IMR-90 (cell line): ENCODE measurements around the gene PPM1F.

Source experiments
- CEBPB ChIP-seq: IDR thresholded peaks from 2 replicates; pipeline ENCODE4 v1.6.1; 2012; ENCODE audit warnings: low read depth, low read length, improper control_type of control experiment
- CHD1 ChIP-seq: IDR thresholded peaks from 2 replicates; pipeline ENCODE4 v1.6.1; 2012; ENCODE audit warnings: low read depth, low read length, improper control_type of control experiment
- FOS ChIP-seq: fragments of 150-350 bp; IDR thresholded peaks from 2 replicates; pipeline ENCODE4 v1.6.1; 2016; ENCODE audit warnings: low read depth, low read length
- MAZ ChIP-seq: IDR thresholded peaks from 2 replicates; pipeline ENCODE4 v1.6.1; 2012; ENCODE audit warnings: low read depth, mild to moderate bottlenecking, low read length, improper control_type of control experiment, moderate library complexity, borderline replicate concordance
- RCOR1 ChIP-seq: IDR thresholded peaks from 2 replicates; pipeline ENCODE4 v1.6.1; 2012; ENCODE audit warnings: mild to moderate bottlenecking, low read length, improper control_type of control experiment; ENCODE audit not compliant: insufficient replicate concordance
- TF ChIP-seq, protein P1 (sequence below): conservative IDR thresholded peaks from 2 replicates; pipeline ENCODE4 v1.5.1; 2012; ENCODE audit warnings: mild to moderate bottlenecking, low read depth, low read length, improper control_type of control experiment

DNA sequence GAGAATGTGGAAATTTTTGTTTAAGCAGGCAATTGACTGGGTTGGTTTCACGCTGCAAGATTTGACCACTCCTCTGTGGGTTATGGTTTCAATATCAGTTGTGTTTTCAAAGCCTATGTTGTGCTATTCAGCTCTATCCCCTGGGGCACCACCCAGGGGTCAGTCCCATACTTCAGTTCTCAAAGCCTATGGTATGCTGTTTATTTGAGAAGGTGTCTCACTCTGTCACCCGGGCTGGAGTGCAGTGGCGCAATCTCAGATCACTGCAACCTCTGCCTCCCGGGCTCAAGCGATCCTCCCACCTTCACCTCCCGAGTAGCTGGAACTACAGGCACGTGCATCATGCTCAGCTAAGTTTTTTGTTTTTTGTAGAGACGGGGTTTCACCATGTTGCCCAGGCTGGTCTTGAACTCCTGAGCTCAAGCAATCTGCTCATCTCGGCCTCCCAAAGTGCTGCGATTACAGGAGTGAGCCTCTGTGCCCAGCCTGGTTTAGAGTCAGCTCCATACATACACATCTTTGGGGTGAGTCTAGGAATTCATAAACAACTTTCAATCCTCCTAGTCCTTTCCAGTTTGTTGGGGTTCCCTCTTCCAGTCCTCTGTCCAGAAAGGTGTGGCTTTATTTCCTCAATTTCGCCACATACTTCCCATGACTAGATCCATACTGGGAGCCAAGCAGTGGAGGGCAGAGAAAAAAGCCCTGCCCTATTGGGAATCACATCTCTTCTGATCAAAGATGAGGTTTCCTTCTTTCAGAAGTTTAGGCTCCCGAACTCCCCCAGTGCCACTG is 50.2 kb downstream of the PPM1F start:
- TF ChIP-seq FOS (no peak), CEBPB (no peak), RCOR1 (no peak), MAZ (no peak), CHD1 (no peak)
- TF ChIP-seq, protein P1, sequence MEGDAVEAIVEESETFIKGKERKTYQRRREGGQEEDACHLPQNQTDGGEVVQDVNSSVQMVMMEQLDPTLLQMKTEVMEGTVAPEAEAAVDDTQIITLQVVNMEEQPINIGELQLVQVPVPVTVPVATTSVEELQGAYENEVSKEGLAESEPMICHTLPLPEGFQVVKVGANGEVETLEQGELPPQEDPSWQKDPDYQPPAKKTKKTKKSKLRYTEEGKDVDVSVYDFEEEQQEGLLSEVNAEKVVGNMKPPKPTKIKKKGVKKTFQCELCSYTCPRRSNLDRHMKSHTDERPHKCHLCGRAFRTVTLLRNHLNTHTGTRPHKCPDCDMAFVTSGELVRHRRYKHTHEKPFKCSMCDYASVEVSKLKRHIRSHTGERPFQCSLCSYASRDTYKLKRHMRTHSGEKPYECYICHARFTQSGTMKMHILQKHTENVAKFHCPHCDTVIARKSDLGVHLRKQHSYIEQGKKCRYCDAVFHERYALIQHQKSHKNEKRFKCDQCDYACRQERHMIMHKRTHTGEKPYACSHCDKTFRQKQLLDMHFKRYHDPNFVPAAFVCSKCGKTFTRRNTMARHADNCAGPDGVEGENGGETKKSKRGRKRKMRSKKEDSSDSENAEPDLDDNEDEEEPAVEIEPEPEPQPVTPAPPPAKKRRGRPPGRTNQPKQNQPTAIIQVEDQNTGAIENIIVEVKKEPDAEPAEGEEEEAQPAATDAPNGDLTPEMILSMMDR = no peak
